Breast epithelium (tissue), 4 donors: ENCODE results near the gene GPC5. TPM values are rescaled to one million over a fixed set of nuclear protein-coding genes. Genes with fewer than 3 reads are reported as not detected.

Source experiments
- DNase-seq, 2 donors: peaks; one replicate each; pipeline ENCODE4 v3.0.0-alpha.2; 2019; ENCODE audit warnings: low spot score in 2 of 2
- H3K27ac ChIP-seq, 2 donors: fragments of 200-600 bp; sonication (generic) in 1 of 2; one replicate each; pipeline ENCODE4 v1.5.1; 2016 to 2019; ENCODE audit warnings: mild to moderate bottlenecking in 1 of 2
- H3K27me3 ChIP-seq, 2 donors: fragments of 200-600 bp; sonication (generic) in 1 of 2; one replicate each; pipeline versions ENCODE4 v1.5.1 to v1.6.0; 2017 to 2019; ENCODE audit warnings: control low read depth in 1 of 2, mild to moderate bottlenecking in 1 of 2
- H3K36me3 ChIP-seq: fragments of 200-600 bp; one replicate; pipeline ENCODE4 v1.5.1; 2019
- H3K4me1 ChIP-seq, 2 donors: fragments of 200-600 bp; sonication (generic); one replicate each; pipeline ENCODE4 v1.5.1; 2016 to 2019; ENCODE audit warnings: control low read depth in 1 of 2
- H3K4me3 ChIP-seq, 3 donors: fragments of 200-600 bp; sonication (generic); 1 replicate in 2 of 3; 2 replicates in 1 of 3; pipeline ENCODE4 v1.5.1; 2016 to 2019; ENCODE audit warnings: mild to moderate bottlenecking in 3 of 3, moderate library complexity in 2 of 3
- H3K9me3 ChIP-seq, 2 donors: fragments of 200-600 bp; sonication (generic) in 1 of 2; one replicate each; pipeline ENCODE4 v1.5.1; 2016 to 2019; ENCODE audit warnings: control low read depth in 1 of 2
- CTCF ChIP-seq, 3 donors: fragments of 450-650 bp; IDR thresholded peaks; one replicate each; pipeline ENCODE4 v1.5.1; 2016 to 2017; ENCODE audit warnings: antibody characterized with exemption in 3 of 3, mild to moderate bottlenecking in 3 of 3, moderate library complexity in 3 of 3
- POLR2A ChIP-seq: fragments of 450-650 bp; IDR thresholded peaks from one replicate; pipeline ENCODE4 v1.6.1; 2016; ENCODE audit warnings: antibody characterized with exemption, mild to moderate bottlenecking, moderate library complexity
- POLR2AphosphoS5 ChIP-seq, 3 donors: sonication (generic); formaldehyde crosslinking; IDR thresholded peaks; one replicate each; pipeline ENCODE4 v1.6.1; 2017; ENCODE audit warnings: antibody characterized with exemption in 3 of 3
- intact Hi-C: fragments of 100-400 bp; cut with DNase I; formaldehyde crosslinking; loops from one replicate; pipeline ENCODE4 v1.15.1; 2023; ENCODE audit warnings: low total_unique reads
- total RNA-seq, 3 donors: library from RNA; depleted of rRNA; stranded (reverse); fragments of >200 nt; gene quantifications; one replicate each; pipeline ENCODE4 v1.1.0, GENCODE V29; 2016

The GPC5 gene
- total RNA-seq, 3 donors from 2014 or later: 0.88 to 0.98 TPM; not detected in 1

DNA sequence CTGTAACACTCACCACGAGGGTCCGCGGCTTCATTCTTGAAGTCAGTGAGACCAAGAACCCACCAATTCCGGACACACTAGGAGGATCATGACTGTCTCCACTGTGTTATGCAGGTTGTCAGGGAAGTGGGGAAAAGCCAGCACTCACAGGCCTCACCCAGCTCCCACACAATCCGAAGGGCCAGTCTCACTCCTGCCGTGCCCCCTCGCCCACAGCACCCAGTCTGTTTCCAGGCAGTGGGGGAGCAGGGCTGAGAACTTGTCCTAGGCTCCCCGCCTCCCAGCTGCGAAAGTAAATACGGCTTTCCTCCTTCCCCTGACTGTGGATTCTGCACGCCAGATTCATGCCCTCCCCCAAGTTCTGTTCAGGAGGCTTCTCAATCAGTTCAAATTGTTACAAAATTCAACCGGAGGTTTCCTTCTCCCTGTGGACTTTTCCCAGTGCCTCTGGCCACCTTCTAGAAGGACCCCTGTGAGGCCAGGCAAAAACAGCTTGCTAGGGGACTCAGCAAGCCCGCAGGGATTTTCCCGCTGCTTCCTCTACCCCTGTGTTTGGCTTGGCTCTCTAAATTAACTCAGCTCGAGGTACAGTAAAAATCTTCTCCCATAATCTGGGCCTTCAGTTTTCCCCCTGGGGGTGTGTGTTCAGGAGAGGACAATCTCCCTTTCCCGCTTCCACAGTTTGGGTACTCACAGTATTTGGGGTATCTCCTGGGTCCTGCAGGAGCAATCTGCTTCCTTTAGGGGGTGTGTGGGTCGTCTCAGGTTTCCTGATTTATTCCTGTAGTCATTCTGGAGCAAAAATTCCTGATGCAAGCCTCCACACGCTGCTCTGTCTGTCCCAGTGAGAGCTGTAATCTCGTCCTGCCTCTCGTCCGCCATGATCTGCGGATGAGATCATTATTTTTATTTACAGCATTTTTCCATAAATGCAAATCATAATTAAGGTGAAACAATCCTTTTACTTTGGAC is 899.8 kb downstream of the GPC5 start:
- Histone ChIP-seq H3K27me3 (no peaks in the 10 kb centered on the region), H3K27ac (no peak overlapping the region), H3K4me1 (no peaks in the 10 kb centered on the region), H3K36me3 (no peaks in the 10 kb centered on the region), H3K4me3 (no peak overlapping the region), H3K9me3 (no peaks in the 10 kb centered on the region)
- no peak for DNase-seq
- TF ChIP-seq CTCF (IDR thresholded peaks at IDR 0.05) (no peak), POLR2AphosphoS5 (IDR thresholded peaks at IDR 0.05) (no peak), POLR2A (no peak)
- intact Hi-C loops: no loop called here

DNA sequence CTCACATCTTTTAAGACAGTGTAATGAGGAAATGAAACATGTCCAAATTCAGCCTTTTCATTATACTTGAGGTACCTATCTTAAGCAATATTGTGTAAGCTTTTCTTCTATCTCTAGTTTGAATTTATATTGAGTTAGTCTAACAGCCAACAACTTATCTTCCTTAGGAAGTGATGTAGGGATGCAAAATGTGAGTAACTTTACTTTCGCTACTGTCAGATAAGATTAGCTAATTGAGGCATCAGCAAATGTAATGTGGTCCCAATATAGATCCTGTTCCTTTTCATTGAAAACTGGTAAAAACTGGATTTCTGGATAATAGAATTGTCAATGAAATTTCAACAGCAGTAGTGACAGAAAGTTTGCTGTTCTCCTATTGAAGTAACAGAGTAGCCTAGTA is 902.2 kb downstream of the GPC5 start:
- TF ChIP-seq POLR2AphosphoS5 (IDR thresholded peaks at IDR 0.05) (no peak), POLR2A (no peak)
- no peaks in the 10 kb centered on the region for H3K9me3 ChIP-seq
- H3K4me3 ChIP-seq: no peak overlapping the region
- H3K4me1 ChIP-seq: no peaks in the 10 kb centered on the region
- no peak for DNase-seq
- no peaks in the 10 kb centered on the region for H3K36me3 ChIP-seq
- H3K27me3 ChIP-seq: no peaks in the 10 kb centered on the region
- intact Hi-C loops: no loop called here
- H3K27ac ChIP-seq: no peak overlapping the region

DNA sequence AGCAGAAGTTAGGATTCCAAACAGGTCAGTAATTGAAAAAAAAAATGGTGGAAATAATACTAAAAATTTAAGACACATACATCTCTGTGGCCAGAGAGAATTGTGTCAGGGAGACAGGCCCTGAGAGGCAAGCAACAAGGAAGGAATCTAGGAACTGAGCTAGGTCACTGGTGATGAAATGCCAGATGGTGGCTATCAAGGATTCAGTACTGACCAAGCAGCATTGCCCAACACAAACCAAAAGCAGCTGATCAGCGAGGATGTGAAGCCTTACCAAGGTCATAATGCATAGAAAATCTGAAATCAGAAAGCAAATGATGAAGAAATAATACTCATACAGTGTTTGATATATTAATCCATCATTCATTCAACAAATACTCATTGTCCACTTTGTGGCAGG is 905.0 kb downstream of the GPC5 start:
- H3K4me1 ChIP-seq: no peaks in the 10 kb centered on the region
- intact Hi-C loops: no loop called here
- no peak for TF ChIP-seq POLR2A
- no peaks in the 10 kb centered on the region for H3K9me3 ChIP-seq
- DNase-seq: no peak
- H3K4me3 ChIP-seq: no peak overlapping the region
- H3K36me3 ChIP-seq: no peaks in the 10 kb centered on the region
- no peak overlapping the region for H3K27ac ChIP-seq
- no peaks in the 10 kb centered on the region for H3K27me3 ChIP-seq

GRCh38 chr13:92307752-92308151 is 909.3 kb downstream of the GPC5 start:
- DNase-seq: no peak
- no peaks in the 10 kb centered on the region for H3K27me3 ChIP-seq
- intact Hi-C loops: no loop called here
- H3K36me3 ChIP-seq: no peaks in the 10 kb centered on the region
- no peaks in the 10 kb centered on the region for H3K4me1 ChIP-seq
- H3K9me3 ChIP-seq: no peaks in the 10 kb centered on the region
- H3K4me3 ChIP-seq: no peak overlapping the region
- H3K27ac ChIP-seq: no peak overlapping the region
- TF ChIP-seq CTCF (IDR thresholded peaks at IDR 0.05) (no peak), POLR2A (no peak), POLR2AphosphoS5 (IDR thresholded peaks at IDR 0.05) (no peak)

GRCh38 chr13:92312823-92313222 is 914.4 kb downstream of the GPC5 start:
- Histone ChIP-seq H3K36me3 (no peaks in the 10 kb centered on the region), H3K27me3 (no peaks in the 10 kb centered on the region), H3K9me3 (no peaks in the 10 kb centered on the region), H3K4me1 (no peaks in the 10 kb centered on the region), H3K4me3 (no peak overlapping the region), H3K27ac (no peak overlapping the region)
- intact Hi-C loops: no loop called here
- DNase-seq: no peak
- TF ChIP-seq CTCF (IDR thresholded peaks at IDR 0.05): no peak
- TF ChIP-seq POLR2AphosphoS5 (IDR thresholded peaks at IDR 0.05): no peak
- TF ChIP-seq POLR2A: no peak

- DNase-seq: no peak
- Histone ChIP-seq H3K4me1 (no peaks in the 10 kb centered on the region), H3K9me3 (no peaks in the 10 kb centered on the region), H3K27me3 (no peaks in the 10 kb centered on the region), H3K36me3 (no peaks in the 10 kb centered on the region), H3K4me3 (no peak overlapping the region), H3K27ac (no peak overlapping the region)
- intact Hi-C loops: no loop called here
- no peak for TF ChIP-seq POLR2AphosphoS5 (IDR thresholded peaks at IDR 0.05)
Measured at GRCh38 chr13:92313382-92313781, 915.0 kb downstream of the GPC5 start.
